H9 (cell line): ENCODE results near the gene ROBO1. TPM values are rescaled to one million over a fixed set of nuclear protein-coding genes. Genes with fewer than 3 reads are reported as not detected.

Experiments
- DNase-seq: peaks from one replicate; pipeline ENCODE4 v3.0.0-alpha.2; 2017
- H2AFZ ChIP-seq: one replicate; pipeline ENCODE4 v1.6.1; 2013; ENCODE audit warnings: mild to moderate bottlenecking, low read length, control low read depth, moderate library complexity
- H2AK5ac ChIP-seq: 2 replicates; pipeline ENCODE4 v1.6.1; 2013; ENCODE audit warnings: low read length, control low read depth, mixed read lengths; ENCODE audit not compliant: insufficient read length
- H2BK120ac ChIP-seq: one replicate; pipeline ENCODE4 v1.6.1; 2013; ENCODE audit warnings: low read depth, mild to moderate bottlenecking, low read length, control low read depth, inconsistent platforms; ENCODE audit not compliant: poor library complexity, severe bottlenecking
- H2BK12ac ChIP-seq: 2 replicates; pipeline ENCODE4 v1.6.1; 2013; ENCODE audit warnings: low read length, control low read depth, mixed read lengths, low read depth; ENCODE audit not compliant: insufficient read length
- H2BK15ac ChIP-seq: 2 replicates; pipeline ENCODE4 v1.6.1; 2013; ENCODE audit warnings: low read depth, low read length, control low read depth
- H2BK20ac ChIP-seq: one replicate; pipeline ENCODE4 v1.6.1; 2013; ENCODE audit warnings: low read depth, mild to moderate bottlenecking, low read length, control low read depth, inconsistent platforms; ENCODE audit not compliant: poor library complexity, severe bottlenecking
- H2BK5ac ChIP-seq: 2 replicates; pipeline ENCODE4 v1.6.1; 2013; ENCODE audit warnings: low read length, control low read depth, mixed read lengths; ENCODE audit not compliant: insufficient read length
- H3K14ac ChIP-seq: 2 replicates; pipeline ENCODE4 v1.6.1; 2013; ENCODE audit warnings: low read length, control low read depth; ENCODE audit not compliant: insufficient read depth
- H3K18ac ChIP-seq: 2 replicates; pipeline ENCODE4 v1.6.1; 2013; ENCODE audit warnings: low read depth, mild to moderate bottlenecking, mixed read lengths, low read length, control low read depth; ENCODE audit not compliant: insufficient read length
- H3K23ac ChIP-seq: 2 replicates; pipeline ENCODE4 v1.6.1; 2013; ENCODE audit warnings: low read length, control low read depth, mixed read lengths, low read depth; ENCODE audit not compliant: insufficient read length
- H3K23me2 ChIP-seq: 2 replicates; pipeline ENCODE4 v1.6.1; 2013; ENCODE audit warnings: low read depth, mild to moderate bottlenecking, mixed read lengths, low read length, control low read depth; ENCODE audit not compliant: insufficient read length, poor library complexity, severe bottlenecking
- H3K27ac ChIP-seq: 2 replicates; pipeline ENCODE4 v1.5.1; 2013; ENCODE audit warnings: low read length, control low read depth, mixed read lengths, low read depth; ENCODE audit not compliant: insufficient read length
- H3K27me3 ChIP-seq: 2 replicates; pipeline ENCODE4 v1.6.1; 2013; ENCODE audit warnings: low read length, control low read depth, inconsistent platforms; ENCODE audit not compliant: insufficient read depth
- H3K4ac ChIP-seq: 2 replicates; pipeline ENCODE4 v1.6.1; 2013; ENCODE audit warnings: low read depth, mild to moderate bottlenecking, control low read depth, inconsistent platforms, low read length, moderate library complexity
- H3K4me1 ChIP-seq: 2 replicates; pipeline ENCODE4 v1.6.1; 2013; ENCODE audit warnings: low read length, control low read depth, inconsistent platforms; ENCODE audit not compliant: insufficient read depth
- H3K4me2 ChIP-seq: 2 replicates; pipeline ENCODE4 v1.6.1; 2013; ENCODE audit warnings: low read length, control low read depth, mixed read lengths; ENCODE audit not compliant: insufficient read length, insufficient read depth
- H3K56ac ChIP-seq: 2 replicates; pipeline ENCODE4 v1.6.1; 2013; ENCODE audit warnings: low read depth, mild to moderate bottlenecking, mixed read lengths, low read length, control low read depth; ENCODE audit not compliant: insufficient read length
- H3K79me1 ChIP-seq: 2 replicates; pipeline ENCODE4 v1.6.1; 2013; ENCODE audit warnings: low read depth, mild to moderate bottlenecking, moderate library complexity, low read length, control low read depth, inconsistent platforms; ENCODE audit not compliant: insufficient read depth, poor library complexity, severe bottlenecking
- H3K79me2 ChIP-seq: 2 replicates; pipeline ENCODE4 v1.6.1; 2013; ENCODE audit warnings: low read length, control low read depth, inconsistent platforms; ENCODE audit not compliant: insufficient read depth
- H3K9ac ChIP-seq: 2 replicates; pipeline ENCODE4 v1.6.1; 2013; ENCODE audit warnings: low read length, control low read depth, mixed read lengths; ENCODE audit not compliant: insufficient read length; ENCODE audit errors: extremely low read depth
- H3K9me3 ChIP-seq: one replicate; pipeline ENCODE4 v1.6.1; 2013; ENCODE audit warnings: low read depth, low read length, inconsistent platforms; ENCODE audit not compliant: control insufficient read depth
- H3T11ph ChIP-seq: one replicate; pipeline ENCODE4 v1.6.1; 2013; ENCODE audit warnings: mild to moderate bottlenecking, low read length, control low read depth, inconsistent platforms
- H4K20me1 ChIP-seq: one replicate; pipeline ENCODE4 v1.6.1; 2013; ENCODE audit not compliant: control insufficient read depth, insufficient read length, insufficient read depth
- H4K5ac ChIP-seq: 2 replicates; pipeline ENCODE4 v1.6.1; 2013; ENCODE audit warnings: low read depth, mild to moderate bottlenecking, mixed read lengths, low read length, control low read depth; ENCODE audit not compliant: insufficient read length
- H4K8ac ChIP-seq: replicated peaks from 2 replicates; pipeline ENCODE4 v1.6.1; 2013; ENCODE audit warnings: low read length, control low read depth, mixed read lengths, low read depth; ENCODE audit not compliant: insufficient read length
- H4K91ac ChIP-seq: 2 replicates; pipeline ENCODE4 v1.6.1; 2013; ENCODE audit warnings: low read depth, mild to moderate bottlenecking, moderate library complexity, mixed read lengths, low read length, control low read depth; ENCODE audit not compliant: insufficient read length
- H3K27ac Mint-ChIP-seq, 3 experiments: 2 replicates in 2 of 3; 3 replicates in 1 of 3; pipeline ENCODE4 v1.8.0; 2020 to 2021; ENCODE audit warnings: mixed read lengths in 3 of 3, mild to moderate bottlenecking in 1 of 3, moderate library complexity in 1 of 3
- H3K27me3 Mint-ChIP-seq: 2 replicates; pipeline ENCODE4 v1.8.0; 2021; ENCODE audit warnings: low read depth, mild to moderate bottlenecking, moderate library complexity, mixed read lengths
- H3K36me3 Mint-ChIP-seq, 3 experiments: 2 replicates in 2 of 3; 3 replicates in 1 of 3; pipeline ENCODE4 v1.8.0; 2020 to 2021; ENCODE audit warnings: low read depth in 3 of 3, mixed read lengths in 3 of 3; ENCODE audit not compliant: insufficient read depth in 1 of 3
- H3K4me1 Mint-ChIP-seq, 2 experiments: 2 replicates each; pipeline ENCODE4 v1.8.0; 2020; ENCODE audit warnings: mixed read lengths in 2 of 2
- H3K4me3 Mint-ChIP-seq, 2 experiments: 2 replicates in 1 of 2; 3 replicates in 1 of 2; pipeline ENCODE4 v1.8.0; 2020 to 2021; ENCODE audit warnings: mild to moderate bottlenecking in 2 of 2, mixed read lengths in 2 of 2, moderate library complexity in 1 of 2
- H3K9me3 Mint-ChIP-seq, 2 experiments: 2 replicates in 1 of 2; 3 replicates in 1 of 2; pipeline ENCODE4 v1.8.0; 2020; ENCODE audit warnings: mild to moderate bottlenecking in 2 of 2, mixed read lengths in 2 of 2, moderate library complexity in 1 of 2
- CTCF ChIP-seq: fragments of 200-600 bp; sonication (generic); conservative IDR thresholded peaks from 3 replicates; pipeline ENCODE4 v1.8.0; 2021; ENCODE audit warnings: antibody characterized with exemption, mild to moderate bottlenecking
- WGBS: extraction: QIAGEN DNeasy Blood & Tissue Kit; methylation state at CpG from one replicate; pipeline ENCODE4 v1.1.7; 2013; ENCODE audit warnings: missing lambda C conversion rate, low lambda C conversion rate, mixed read lengths; ENCODE audit not compliant: insufficient read length; ENCODE audit errors: extremely low coverage; 5-methylcytosine and 5-hydroxymethylcytosine counted together
- total RNA-seq: library from RNA; stranded (reverse); gene quantifications from 2 replicates; pipeline ENCODE4 v1.2.1, GENCODE V29; 2021

The ROBO1 gene
- total RNA-seq, 1 experiment from 2014 or later, result 62.7 TPM

DNA sequence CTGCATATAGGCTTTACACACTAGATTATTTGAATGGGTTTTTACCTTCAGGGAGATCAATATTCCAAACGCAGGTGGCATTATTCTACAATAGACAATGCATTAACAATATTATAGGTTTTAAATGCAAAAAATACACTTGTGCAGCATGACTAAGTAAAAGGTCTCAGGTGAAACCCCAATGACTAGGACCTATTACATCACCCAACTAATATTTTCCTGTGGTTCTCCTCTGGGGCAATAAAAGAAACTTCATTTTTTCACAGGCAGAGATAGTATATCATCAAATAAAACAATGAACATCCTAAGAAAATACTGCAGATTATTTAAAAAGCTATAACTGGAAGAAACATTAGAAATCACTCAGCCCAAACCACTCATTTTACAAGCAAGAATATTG is 375.3 kb downstream of the ROBO1 start:
- Histone ChIP-seq H3K79me2 (no peaks in the 10 kb centered on the region), H2BK12ac (no peak overlapping the region), H3K4me2 (no peak overlapping the region), H4K5ac (no peak overlapping the region), H3K56ac (no peak overlapping the region), H3K4ac (no peak overlapping the region), H3K23ac (no peak overlapping the region), H3K27me3 (no peaks in the 10 kb centered on the region), H3K4me1 (no peaks in the 10 kb centered on the region), H3K79me1 (no peaks in the 10 kb centered on the region), H2AK5ac (no peak overlapping the region), H2BK20ac (no peak overlapping the region), H2BK120ac (no peak overlapping the region), H3K9ac (no peak overlapping the region), H3K27ac (no peak overlapping the region), H3T11ph (no peak overlapping the region), H4K91ac (no peak overlapping the region), H2AFZ (no peak overlapping the region), H2BK15ac (no peak overlapping the region), H3K9me3 (no peaks in the 10 kb centered on the region), H3K18ac (no peak overlapping the region), H4K8ac (no peak overlapping the region), H3K14ac (no peak overlapping the region), H4K20me1 (no peaks in the 10 kb centered on the region), H2BK5ac (no peak overlapping the region), H3K23me2 (no peaks in the 10 kb centered on the region)
- no peaks in the 10 kb centered on the region for H3K9me3 Mint-ChIP-seq
- H3K27me3 Mint-ChIP-seq, result no peaks in the 10 kb centered on the region
- H3K4me1 Mint-ChIP-seq, result no peaks in the 10 kb centered on the region
- no CpG with 5 or more reads among the region's 1 CpG for WGBS
- H3K27ac Mint-ChIP-seq, result no peak overlapping the region
- no peak overlapping the region for H3K4me3 Mint-ChIP-seq
- DNase-seq, result no peak
- no peak for TF ChIP-seq CTCF
- no peaks in the 10 kb centered on the region for H3K36me3 Mint-ChIP-seq
